H9 (cell line): ENCODE measurements around the gene SORCS2. TPM values are rescaled to one million over a fixed set of nuclear protein-coding genes. Genes with fewer than 3 reads are reported as not detected.

Source experiments
- DNase-seq: peaks from one replicate; pipeline ENCODE4 v3.0.0-alpha.2; 2017
- H2AFZ ChIP-seq: one replicate; pipeline ENCODE4 v1.6.1; 2013; ENCODE audit warnings: mild to moderate bottlenecking, low read length, control low read depth, moderate library complexity
- H2AK5ac ChIP-seq: 2 replicates; pipeline ENCODE4 v1.6.1; 2013; ENCODE audit warnings: low read length, control low read depth, mixed read lengths; ENCODE audit not compliant: insufficient read length
- H2BK120ac ChIP-seq: one replicate; pipeline ENCODE4 v1.6.1; 2013; ENCODE audit warnings: low read depth, mild to moderate bottlenecking, low read length, control low read depth, inconsistent platforms; ENCODE audit not compliant: poor library complexity, severe bottlenecking
- H2BK12ac ChIP-seq: 2 replicates; pipeline ENCODE4 v1.6.1; 2013; ENCODE audit warnings: low read length, control low read depth, mixed read lengths, low read depth; ENCODE audit not compliant: insufficient read length
- H2BK15ac ChIP-seq: 2 replicates; pipeline ENCODE4 v1.6.1; 2013; ENCODE audit warnings: low read depth, low read length, control low read depth
- H2BK20ac ChIP-seq: one replicate; pipeline ENCODE4 v1.6.1; 2013; ENCODE audit warnings: low read depth, mild to moderate bottlenecking, low read length, control low read depth, inconsistent platforms; ENCODE audit not compliant: poor library complexity, severe bottlenecking
- H2BK5ac ChIP-seq: 2 replicates; pipeline ENCODE4 v1.6.1; 2013; ENCODE audit warnings: low read length, control low read depth, mixed read lengths; ENCODE audit not compliant: insufficient read length
- H3K14ac ChIP-seq: 2 replicates; pipeline ENCODE4 v1.6.1; 2013; ENCODE audit warnings: low read length, control low read depth; ENCODE audit not compliant: insufficient read depth
- H3K18ac ChIP-seq: 2 replicates; pipeline ENCODE4 v1.6.1; 2013; ENCODE audit warnings: low read depth, mild to moderate bottlenecking, mixed read lengths, low read length, control low read depth; ENCODE audit not compliant: insufficient read length
- H3K23ac ChIP-seq: 2 replicates; pipeline ENCODE4 v1.6.1; 2013; ENCODE audit warnings: low read length, control low read depth, mixed read lengths, low read depth; ENCODE audit not compliant: insufficient read length
- H3K23me2 ChIP-seq: 2 replicates; pipeline ENCODE4 v1.6.1; 2013; ENCODE audit warnings: low read depth, mild to moderate bottlenecking, mixed read lengths, low read length, control low read depth; ENCODE audit not compliant: insufficient read length, poor library complexity, severe bottlenecking
- H3K27ac ChIP-seq: 2 replicates; pipeline ENCODE4 v1.5.1; 2013; ENCODE audit warnings: low read length, control low read depth, mixed read lengths, low read depth; ENCODE audit not compliant: insufficient read length
- H3K27me3 ChIP-seq: 2 replicates; pipeline ENCODE4 v1.6.1; 2013; ENCODE audit warnings: low read length, control low read depth, inconsistent platforms; ENCODE audit not compliant: insufficient read depth
- H3K4ac ChIP-seq: 2 replicates; pipeline ENCODE4 v1.6.1; 2013; ENCODE audit warnings: low read depth, mild to moderate bottlenecking, control low read depth, inconsistent platforms, low read length, moderate library complexity
- H3K4me1 ChIP-seq: 2 replicates; pipeline ENCODE4 v1.6.1; 2013; ENCODE audit warnings: low read length, control low read depth, inconsistent platforms; ENCODE audit not compliant: insufficient read depth
- H3K4me2 ChIP-seq: 2 replicates; pipeline ENCODE4 v1.6.1; 2013; ENCODE audit warnings: low read length, control low read depth, mixed read lengths; ENCODE audit not compliant: insufficient read length, insufficient read depth
- H3K56ac ChIP-seq: 2 replicates; pipeline ENCODE4 v1.6.1; 2013; ENCODE audit warnings: low read depth, mild to moderate bottlenecking, mixed read lengths, low read length, control low read depth; ENCODE audit not compliant: insufficient read length
- H3K79me1 ChIP-seq: 2 replicates; pipeline ENCODE4 v1.6.1; 2013; ENCODE audit warnings: low read depth, mild to moderate bottlenecking, moderate library complexity, low read length, control low read depth, inconsistent platforms; ENCODE audit not compliant: insufficient read depth, poor library complexity, severe bottlenecking
- H3K79me2 ChIP-seq: 2 replicates; pipeline ENCODE4 v1.6.1; 2013; ENCODE audit warnings: low read length, control low read depth, inconsistent platforms; ENCODE audit not compliant: insufficient read depth
- H3K9ac ChIP-seq: 2 replicates; pipeline ENCODE4 v1.6.1; 2013; ENCODE audit warnings: low read length, control low read depth, mixed read lengths; ENCODE audit not compliant: insufficient read length; ENCODE audit errors: extremely low read depth
- H3K9me3 ChIP-seq: one replicate; pipeline ENCODE4 v1.6.1; 2013; ENCODE audit warnings: low read depth, low read length, inconsistent platforms; ENCODE audit not compliant: control insufficient read depth
- H3T11ph ChIP-seq: one replicate; pipeline ENCODE4 v1.6.1; 2013; ENCODE audit warnings: mild to moderate bottlenecking, low read length, control low read depth, inconsistent platforms
- H4K20me1 ChIP-seq: one replicate; pipeline ENCODE4 v1.6.1; 2013; ENCODE audit not compliant: control insufficient read depth, insufficient read length, insufficient read depth
- H4K5ac ChIP-seq: 2 replicates; pipeline ENCODE4 v1.6.1; 2013; ENCODE audit warnings: low read depth, mild to moderate bottlenecking, mixed read lengths, low read length, control low read depth; ENCODE audit not compliant: insufficient read length
- H4K8ac ChIP-seq: replicated peaks from 2 replicates; pipeline ENCODE4 v1.6.1; 2013; ENCODE audit warnings: low read length, control low read depth, mixed read lengths, low read depth; ENCODE audit not compliant: insufficient read length
- H4K91ac ChIP-seq: 2 replicates; pipeline ENCODE4 v1.6.1; 2013; ENCODE audit warnings: low read depth, mild to moderate bottlenecking, moderate library complexity, mixed read lengths, low read length, control low read depth; ENCODE audit not compliant: insufficient read length
- H3K27ac Mint-ChIP-seq, 3 experiments: 2 replicates in 2 of 3; 3 replicates in 1 of 3; pipeline ENCODE4 v1.8.0; 2020 to 2021; ENCODE audit warnings: mixed read lengths in 3 of 3, mild to moderate bottlenecking in 1 of 3, moderate library complexity in 1 of 3
- H3K27me3 Mint-ChIP-seq: 2 replicates; pipeline ENCODE4 v1.8.0; 2021; ENCODE audit warnings: low read depth, mild to moderate bottlenecking, moderate library complexity, mixed read lengths
- H3K36me3 Mint-ChIP-seq, 3 experiments: 2 replicates in 2 of 3; 3 replicates in 1 of 3; pipeline ENCODE4 v1.8.0; 2020 to 2021; ENCODE audit warnings: low read depth in 3 of 3, mixed read lengths in 3 of 3; ENCODE audit not compliant: insufficient read depth in 1 of 3
- H3K4me1 Mint-ChIP-seq, 2 experiments: 2 replicates each; pipeline ENCODE4 v1.8.0; 2020; ENCODE audit warnings: mixed read lengths in 2 of 2
- H3K4me3 Mint-ChIP-seq, 2 experiments: 2 replicates in 1 of 2; 3 replicates in 1 of 2; pipeline ENCODE4 v1.8.0; 2020 to 2021; ENCODE audit warnings: mild to moderate bottlenecking in 2 of 2, mixed read lengths in 2 of 2, moderate library complexity in 1 of 2
- H3K9me3 Mint-ChIP-seq, 2 experiments: 2 replicates in 1 of 2; 3 replicates in 1 of 2; pipeline ENCODE4 v1.8.0; 2020; ENCODE audit warnings: mild to moderate bottlenecking in 2 of 2, mixed read lengths in 2 of 2, moderate library complexity in 1 of 2
- WGBS: extraction: QIAGEN DNeasy Blood & Tissue Kit; methylation state at CpG from one replicate; pipeline ENCODE4 v1.1.7; 2013; ENCODE audit warnings: missing lambda C conversion rate, low lambda C conversion rate, mixed read lengths; ENCODE audit not compliant: insufficient read length; ENCODE audit errors: extremely low coverage; 5-methylcytosine and 5-hydroxymethylcytosine counted together
- total RNA-seq: library from RNA; stranded (reverse); gene quantifications from 2 replicates; pipeline ENCODE4 v1.2.1, GENCODE V29; 2021
- TF ChIP-seq, protein P1 (sequence below): fragments of 200-600 bp; sonication (generic); conservative IDR thresholded peaks from 3 replicates; pipeline ENCODE4 v1.8.0; 2021; ENCODE audit warnings: antibody characterized with exemption, mild to moderate bottlenecking

Gene SORCS2
- total RNA-seq, 1 experiment from 2014 or later = 0.57 TPM

DNA sequence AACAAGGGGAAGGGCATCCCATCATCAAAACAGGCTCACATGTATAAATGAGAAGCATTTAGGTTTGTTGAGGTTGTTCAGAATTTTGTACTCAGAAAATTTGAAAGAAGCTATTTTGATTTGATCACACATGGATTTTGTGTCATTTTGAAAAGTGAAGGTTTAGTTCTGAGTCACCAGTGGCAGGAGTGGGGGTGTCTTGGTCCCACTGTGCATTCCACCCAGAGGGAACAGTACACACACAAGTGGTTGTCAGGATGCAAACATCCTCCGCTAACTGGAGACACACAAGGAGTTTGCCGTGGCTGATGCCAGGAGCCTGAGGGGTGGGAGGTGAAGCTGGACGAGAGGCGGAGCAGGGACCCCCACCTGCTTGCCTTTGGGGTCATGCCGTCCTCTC, 440.6 kb downstream of the SORCS2 start:
- H3K4me1 Mint-ChIP-seq = peaks cover 18 to 23% of the 10 kb centered on the region in 2 experiments

More for the DNA sequence above, 440.6 kb downstream of the SORCS2 start:
- Histone ChIP-seq H4K5ac (no peak overlapping the region), H3K27ac (no peak overlapping the region), H2BK20ac (no peak overlapping the region), H3K4me1 (no peaks in the 10 kb centered on the region; the same call in 1 of the 2 replicates), H4K8ac (no peak overlapping the region), H4K20me1 (no peaks in the 10 kb centered on the region), H3K79me2 (no peaks in the 10 kb centered on the region), H2BK15ac (no peak overlapping the region), H3K9me3 (peaks cover 7% of the 10 kb centered on the region), H3K9ac (no peak overlapping the region), H3K23ac (no peak overlapping the region), H3K23me2 (no peaks in the 10 kb centered on the region), H3K79me1 (no peaks in the 10 kb centered on the region), H2BK120ac (no peak overlapping the region), H2AFZ (no peak overlapping the region), H2BK12ac (no peak overlapping the region), H2AK5ac (no peak overlapping the region), H3K27me3 (no peaks in the 10 kb centered on the region), H3K4me2 (no peak overlapping the region), H3K4ac (no peak overlapping the region), H3K56ac (no peak overlapping the region), H3K14ac (no peak overlapping the region), H3T11ph (no peak overlapping the region), H2BK5ac (no peak overlapping the region), H4K91ac (no peak overlapping the region), H3K18ac (no peak overlapping the region)
- no CpG with 5 or more reads among the region's 5 CpGs for WGBS
- H3K27ac Mint-ChIP-seq = no peak overlapping the region
- peaks cover 11% of the 10 kb centered on the region for H3K27me3 Mint-ChIP-seq
- TF ChIP-seq, protein P1, sequence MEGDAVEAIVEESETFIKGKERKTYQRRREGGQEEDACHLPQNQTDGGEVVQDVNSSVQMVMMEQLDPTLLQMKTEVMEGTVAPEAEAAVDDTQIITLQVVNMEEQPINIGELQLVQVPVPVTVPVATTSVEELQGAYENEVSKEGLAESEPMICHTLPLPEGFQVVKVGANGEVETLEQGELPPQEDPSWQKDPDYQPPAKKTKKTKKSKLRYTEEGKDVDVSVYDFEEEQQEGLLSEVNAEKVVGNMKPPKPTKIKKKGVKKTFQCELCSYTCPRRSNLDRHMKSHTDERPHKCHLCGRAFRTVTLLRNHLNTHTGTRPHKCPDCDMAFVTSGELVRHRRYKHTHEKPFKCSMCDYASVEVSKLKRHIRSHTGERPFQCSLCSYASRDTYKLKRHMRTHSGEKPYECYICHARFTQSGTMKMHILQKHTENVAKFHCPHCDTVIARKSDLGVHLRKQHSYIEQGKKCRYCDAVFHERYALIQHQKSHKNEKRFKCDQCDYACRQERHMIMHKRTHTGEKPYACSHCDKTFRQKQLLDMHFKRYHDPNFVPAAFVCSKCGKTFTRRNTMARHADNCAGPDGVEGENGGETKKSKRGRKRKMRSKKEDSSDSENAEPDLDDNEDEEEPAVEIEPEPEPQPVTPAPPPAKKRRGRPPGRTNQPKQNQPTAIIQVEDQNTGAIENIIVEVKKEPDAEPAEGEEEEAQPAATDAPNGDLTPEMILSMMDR = no peak
- H3K36me3 Mint-ChIP-seq = peaks cover 4 to 7% (median 5%) of the 10 kb centered on the region in 3 experiments; a peak in 4 of 7 replicates
- DNase-seq = no peak
- no peak overlapping the region for H3K4me3 Mint-ChIP-seq
- H3K9me3 Mint-ChIP-seq = peaks cover 4 to 17% of the 10 kb centered on the region in 2 experiments; a peak in 4 of 5 replicates
